Endothelial cell (in vitro differentiated cells): ENCODE results near the gene SHROOM3. TPM values are rescaled to one million over a fixed set of nuclear protein-coding genes. Genes with fewer than 3 reads are reported as not detected.

Source experiments
- DNase-seq: peaks from one replicate; pipeline ENCODE4 v3.0.0; 2021; ENCODE audit warnings: low spot score
- H3K27ac Mint-ChIP-seq: one replicate; pipeline ENCODE4 v1.8.0; 2021; ENCODE audit warnings: mixed read lengths, inconsistent platforms; ENCODE audit not compliant: unreplicated experiment
- H3K27me3 Mint-ChIP-seq: one replicate; pipeline ENCODE4 v1.8.0; 2021; ENCODE audit warnings: mild to moderate bottlenecking, moderate library complexity, mixed read lengths, inconsistent platforms; ENCODE audit not compliant: unreplicated experiment
- H3K36me3 Mint-ChIP-seq: one replicate; pipeline ENCODE4 v1.8.0; 2021; ENCODE audit warnings: mild to moderate bottlenecking, low read depth, mixed read lengths, inconsistent platforms; ENCODE audit not compliant: unreplicated experiment
- H3K4me1 Mint-ChIP-seq: one replicate; pipeline ENCODE4 v1.8.0; 2021; ENCODE audit warnings: mild to moderate bottlenecking, mixed read lengths, inconsistent platforms; ENCODE audit not compliant: unreplicated experiment
- H3K4me3 Mint-ChIP-seq: one replicate; pipeline ENCODE4 v1.8.0; 2021; ENCODE audit warnings: mild to moderate bottlenecking, mixed read lengths, inconsistent platforms; ENCODE audit not compliant: unreplicated experiment
- H3K9me3 Mint-ChIP-seq: one replicate; pipeline ENCODE4 v1.8.0; 2021; ENCODE audit warnings: mixed read lengths, inconsistent platforms; ENCODE audit not compliant: unreplicated experiment
- CTCF ChIP-seq: fragments of 200-600 bp; sonication (generic); IDR thresholded peaks from one replicate; pipeline ENCODE4 v1.5.0; 2021; ENCODE audit warnings: antibody characterized with exemption; ENCODE audit not compliant: unreplicated experiment
- total RNA-seq: library from RNA; stranded (reverse); fragmentation: NEBNext Ultra II Directional; extraction: Animal tissue kit (Norgen Biotek cat#: 25700); gene quantifications from one replicate; pipeline ENCODE4 v1.2.1, GENCODE V29; 2021; ENCODE audit not compliant: unreplicated experiment

The SHROOM3 gene
- total RNA-seq, 1 donor from 2014 or later = 7.9 TPM

- Mint-ChIP-seq H3K36me3 (peaks cover 4% of the 10 kb centered on the region), H3K27ac (peak overlapping the region; percentile 48), H3K9me3 (no peaks in the 10 kb centered on the region), H3K4me1 (peaks cover 29% of the 10 kb centered on the region), H3K4me3 (peak overlapping the region; percentile 91), H3K27me3 (peaks cover 10% of the 10 kb centered on the region)
- TF ChIP-seq CTCF = no peak
- no peak for DNase-seq
Measured at GRCh38 chr4:76690011-76690905, 255.2 kb downstream of the SHROOM3 start.

- no peak overlapping the region for H3K27ac Mint-ChIP-seq
- no peak for DNase-seq
- TF ChIP-seq CTCF = no peak
- no peak overlapping the region for H3K4me3 Mint-ChIP-seq
- peaks cover 32% of the 10 kb centered on the region for H3K4me1 Mint-ChIP-seq
- H3K27me3 Mint-ChIP-seq = peaks cover 12% of the 10 kb centered on the region
- no peaks in the 10 kb centered on the region for H3K9me3 Mint-ChIP-seq
- H3K36me3 Mint-ChIP-seq = peaks cover 4% of the 10 kb centered on the region
Measured at GRCh38 chr4:76690906-76691275, 255.9 kb downstream of the SHROOM3 start.

GRCh38 chr4:76691807-76692582 is 257.0 kb downstream of the SHROOM3 start:
- DNase-seq = no peak
- H3K27ac Mint-ChIP-seq = no peak overlapping the region
- H3K27me3 Mint-ChIP-seq = peaks cover 14% of the 10 kb centered on the region
- H3K9me3 Mint-ChIP-seq = no peaks in the 10 kb centered on the region
- H3K4me1 Mint-ChIP-seq = peaks cover 39% of the 10 kb centered on the region
- H3K4me3 Mint-ChIP-seq = no peak overlapping the region
- TF ChIP-seq CTCF = no peak
- H3K36me3 Mint-ChIP-seq = peaks cover 4% of the 10 kb centered on the region

GRCh38 chr4:76692761-76693160 is 257.7 kb downstream of the SHROOM3 start:
- Mint-ChIP-seq H3K27ac (no peak overlapping the region), H3K4me3 (no peak overlapping the region), H3K9me3 (no peaks in the 10 kb centered on the region), H3K27me3 (peaks cover 13% of the 10 kb centered on the region), H3K36me3 (peaks cover 4% of the 10 kb centered on the region), H3K4me1 (peaks cover 47% of the 10 kb centered on the region)
- no peak for TF ChIP-seq CTCF
- DNase-seq = no peak
